Measurements from ENCODE around the gene LRRC15.

GRCh38 chr3:194311000-194311399 lies 58.5 kb downstream of the LRRC15 start:
- TF ChIP-seq CTCF (IDR thresholded peaks at IDR 0.05), result no peak
- no peak for TF ChIP-seq POLR2AphosphoS5 (IDR thresholded peaks at IDR 0.05)

Data from suprapubic skin (tissue), 3 donors.